B cell (primary cell): ENCODE data around the gene ASB7. TPM values are rescaled to one million over a fixed set of nuclear protein-coding genes. Genes with fewer than 3 reads are reported as not detected.

Experiments used
- ATAC-seq: fragments of 200-7000 bp; cut with Tn5 transposase; one replicate; pipeline ENCODE4 v1.10.0; 2021; ENCODE audit warnings: low read depth, mild to moderate bottlenecking, moderate number of reproducible peaks, moderate library complexity
- CTCF ChIA-PET: fragments of 350-600 bp; sonication (Branson Sonifier 250); formaldehyde crosslinking; loops from one replicate; lab custom pipeline; 2021; ENCODE audit warnings: antibody characterized with exemption, inconsistent platforms; lab: Charles Lee
- POLR2A ChIA-PET: fragments of 350-600 bp; sonication (Branson Sonifier 250); formaldehyde crosslinking; loops from one replicate; lab custom pipeline; 2021; ENCODE audit warnings: antibody characterized with exemption; lab: Charles Lee
- DNase-seq: peaks from one replicate; pipeline ENCODE4 v3.0.0; 2013
- H2AFZ ChIP-seq: 2 replicates; pipeline ENCODE4 v1.6.1; 2012; ENCODE audit warnings: mild to moderate bottlenecking, low read depth, low read length; ENCODE audit not compliant: insufficient read depth, poor library complexity, severe bottlenecking
- H3K27ac ChIP-seq, 2 donors: 1 replicate in 1 of 2; 2 replicates in 1 of 2; pipeline ENCODE4 v1.5.1; 2012 to 2013; ENCODE audit warnings: low read length in 2 of 2, mild to moderate bottlenecking in 2 of 2, moderate library complexity in 1 of 2
- H3K27me3 ChIP-seq, 4 experiments: fragments of 200-600 bp in 1 of 4; sonication (generic) in 1 of 4; replicated peaks in 1 of 4; 1 replicate in 2 of 4; 2 replicates in 2 of 4; pipeline versions ENCODE4 v1.6.1 to v1.7.0; 2013 to 2016; ENCODE audit warnings: low read length in 3 of 4, mild to moderate bottlenecking in 2 of 4, mixed read lengths in 1 of 4, moderate library complexity in 1 of 4; ENCODE audit not compliant: insufficient read depth in 4 of 4, control insufficient read depth in 3 of 4; ENCODE audit errors: control extremely low read depth in 1 of 4
- H3K36me3 ChIP-seq, 2 experiments: replicated peaks in 1 of 2; 1 replicate in 1 of 2; 2 replicates in 1 of 2; pipeline versions ENCODE4 v1.6.1 to v1.7.1; 2013; ENCODE audit warnings: low read length in 1 of 2; ENCODE audit not compliant: insufficient read depth in 2 of 2, control insufficient read depth in 1 of 2; ENCODE audit errors: control extremely low read depth in 1 of 2, extremely low read depth in 1 of 2
- H3K4me1 ChIP-seq, 2 donors: fragments of 200-600 bp in 1 of 2; sonication (generic) in 1 of 2; 1 replicate in 1 of 2; 2 replicates in 1 of 2; pipeline versions ENCODE4 v1.5.1 to v1.6.1; 2013 to 2017; ENCODE audit warnings: low read length in 2 of 2; ENCODE audit not compliant: control insufficient read depth in 2 of 2, insufficient read depth in 2 of 2
- H3K4me2 ChIP-seq: replicated peaks from 2 replicates; pipeline ENCODE3; 2012; ENCODE audit warnings: mild to moderate bottlenecking, low read depth, low read length; ENCODE audit not compliant: poor library complexity, severe bottlenecking
- H3K4me3 ChIP-seq, 5 experiments: fragments of 200-600 bp in 1 of 5; sonication (generic) in 1 of 5; 1 replicate in 3 of 5; 2 replicates in 2 of 5; pipeline versions ENCODE4 v1.5.1 to v1.7.0; 2011 to 2016; ENCODE audit warnings: low read length in 4 of 5, mild to moderate bottlenecking in 4 of 5, low read depth in 2 of 5, control low read depth in 1 of 5, moderate library complexity in 1 of 5; ENCODE audit not compliant: insufficient read depth in 1 of 5; ENCODE audit errors: control extremely low read depth in 1 of 5, extremely low read depth in 1 of 5
- H3K79me2 ChIP-seq: fragments of 200-600 bp; sonication (generic); one replicate; pipeline ENCODE4 v1.6.0; 2016; ENCODE audit warnings: low read length; ENCODE audit not compliant: control insufficient read depth, insufficient read depth
- H3K9ac ChIP-seq: fragments of 200-600 bp; sonication (generic); 2 replicates; pipeline ENCODE4 v1.6.1; 2017; ENCODE audit warnings: mild to moderate bottlenecking, low read length, moderate library complexity
- H3K9me3 ChIP-seq, 3 donors: one replicate each; pipeline versions ENCODE4 v1.6.1 to v1.7.1; 2013; ENCODE audit warnings: low read length in 2 of 3; ENCODE audit not compliant: control insufficient read depth in 2 of 3, insufficient read depth in 1 of 3; ENCODE audit errors: control extremely low read depth in 1 of 3
- H4K20me1 ChIP-seq: 2 replicates; pipeline ENCODE4 v1.6.0; 2012; ENCODE audit warnings: mild to moderate bottlenecking, low read length; ENCODE audit not compliant: insufficient read depth, control insufficient read depth, poor library complexity, severe bottlenecking
- H3K27ac Mint-ChIP-seq: one replicate; pipeline ENCODE4 v1.8.0; 2021; ENCODE audit warnings: mixed read lengths
- H3K27me3 Mint-ChIP-seq: one replicate; pipeline ENCODE4 v1.8.0; 2021; ENCODE audit warnings: mixed read lengths
- H3K4me1 Mint-ChIP-seq: one replicate; pipeline ENCODE4 v1.8.0; 2021; ENCODE audit warnings: mixed read lengths
- H3K4me3 Mint-ChIP-seq: one replicate; pipeline ENCODE4 v1.8.0; 2021; ENCODE audit warnings: mixed read lengths
- H3K9me3 Mint-ChIP-seq: one replicate; pipeline ENCODE4 v1.8.0; 2022; ENCODE audit warnings: mixed read lengths; ENCODE audit not compliant: insufficient read depth
- EZH2 ChIP-seq: IDR thresholded peaks from 2 replicates; pipeline ENCODE4 v1.6.1; 2012; ENCODE audit warnings: borderline replicate concordance, low read depth, mild to moderate bottlenecking, moderate library complexity, low read length; ENCODE audit not compliant: insufficient read depth, poor library complexity, severe bottlenecking
- WGBS: methylation state at CpG from one replicate; pipeline ENCODE4 v1.1.5; 2013; ENCODE audit warnings: missing lambda C conversion rate; ENCODE audit not compliant: insufficient coverage; 5-methylcytosine and 5-hydroxymethylcytosine counted together
- intact Hi-C: fragments of 100-400 bp; cut with micrococcal nuclease; formaldehyde crosslinking; loops from one replicate; pipeline ENCODE4 v1.10.0; 2022
- polyA plus RNA-seq: library from polyadenylated mRNA; depleted of rRNA; stranded (reverse); fragments of >200 nt; gene quantifications from 2 replicates; pipeline ENCODE4 v1.2.3, GENCODE V29; 2012
- total RNA-seq, 2 donors: library from RNA; stranded (reverse); fragments of 120-200 nt in 1 of 2; gene quantifications; 1 replicate in 1 of 2; 2 replicates in 1 of 2; pipeline versions ENCODE4 v1.2.3 to v1.2.4, GENCODE V29; 2013 to 2022
- TF ChIP-seq, protein P1 (sequence below): fragments of 200-600 bp; IDR thresholded peaks from one replicate; pipeline ENCODE4 v1.8.0; 2022; ENCODE audit warnings: antibody characterized with exemption, mild to moderate bottlenecking

Gene ASB7
- total and polyA plus RNA-seq, 2 donors (not counting 1 experiment from before 2014, with no cell fraction given), result 12.1 to 25.0 TPM

DNA sequence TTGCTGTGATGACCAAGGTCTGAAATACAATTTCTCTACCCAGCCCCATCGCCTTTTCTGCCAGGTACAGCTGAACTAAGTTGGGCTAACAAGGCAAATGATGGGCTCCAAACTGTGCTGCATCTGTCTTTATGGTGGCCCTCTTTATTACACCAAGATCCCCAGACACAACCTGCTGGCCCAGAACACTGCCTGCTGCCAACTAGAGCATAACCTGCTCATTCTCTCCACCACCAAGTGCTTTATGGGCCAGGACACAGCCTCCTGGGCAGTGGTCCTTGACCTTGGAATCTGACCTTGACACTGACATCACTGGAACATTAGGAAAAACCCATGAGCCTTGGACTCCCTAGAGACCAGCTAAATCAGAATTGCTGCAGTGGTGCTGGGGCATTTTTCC lies 3.7 kb upstream of the ASB7 start:
- H3K27me3 Mint-ChIP-seq, result no peaks in the 10 kb centered on the region
- Histone ChIP-seq H2AFZ (no peak overlapping the region), H3K4me2 (no peak overlapping the region), H3K27me3 (no peaks in the 10 kb centered on the region), H3K9me3 (no peaks in the 10 kb centered on the region), H3K4me3 (no peak overlapping the region), H3K4me1 (peaks cover 23 to 24% of the 10 kb centered on the region in 2 donors), H4K20me1 (no peaks in the 10 kb centered on the region), H3K9ac (no peak overlapping the region), H3K79me2 (peaks cover 85% of the 10 kb centered on the region), H3K36me3 (no peaks in the 10 kb centered on the region), H3K27ac (no peak overlapping the region)
- intact Hi-C loops, result no loop called here
- ChIA-PET CTCF (interaction anchor here (1.5 kb wide), 1 partner anchor 248 kb away, joined by 5 read pairs; no protein-coding TSS in a partner anchor), POLR2A (no interaction called here)
- H3K27ac Mint-ChIP-seq, result no peak overlapping the region
- TF ChIP-seq, protein P1, sequence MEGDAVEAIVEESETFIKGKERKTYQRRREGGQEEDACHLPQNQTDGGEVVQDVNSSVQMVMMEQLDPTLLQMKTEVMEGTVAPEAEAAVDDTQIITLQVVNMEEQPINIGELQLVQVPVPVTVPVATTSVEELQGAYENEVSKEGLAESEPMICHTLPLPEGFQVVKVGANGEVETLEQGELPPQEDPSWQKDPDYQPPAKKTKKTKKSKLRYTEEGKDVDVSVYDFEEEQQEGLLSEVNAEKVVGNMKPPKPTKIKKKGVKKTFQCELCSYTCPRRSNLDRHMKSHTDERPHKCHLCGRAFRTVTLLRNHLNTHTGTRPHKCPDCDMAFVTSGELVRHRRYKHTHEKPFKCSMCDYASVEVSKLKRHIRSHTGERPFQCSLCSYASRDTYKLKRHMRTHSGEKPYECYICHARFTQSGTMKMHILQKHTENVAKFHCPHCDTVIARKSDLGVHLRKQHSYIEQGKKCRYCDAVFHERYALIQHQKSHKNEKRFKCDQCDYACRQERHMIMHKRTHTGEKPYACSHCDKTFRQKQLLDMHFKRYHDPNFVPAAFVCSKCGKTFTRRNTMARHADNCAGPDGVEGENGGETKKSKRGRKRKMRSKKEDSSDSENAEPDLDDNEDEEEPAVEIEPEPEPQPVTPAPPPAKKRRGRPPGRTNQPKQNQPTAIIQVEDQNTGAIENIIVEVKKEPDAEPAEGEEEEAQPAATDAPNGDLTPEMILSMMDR, result no peak
- no peak for TF ChIP-seq EZH2
- no peak for DNase-seq
- no peaks in the 10 kb centered on the region for H3K9me3 Mint-ChIP-seq
- no peak for ATAC-seq
- peaks cover 41% of the 10 kb centered on the region for H3K4me1 Mint-ChIP-seq
- H3K4me3 Mint-ChIP-seq, result no peak overlapping the region
- 83% methylated on average over 1 of the region's 1 CpG for WGBS

DNA sequence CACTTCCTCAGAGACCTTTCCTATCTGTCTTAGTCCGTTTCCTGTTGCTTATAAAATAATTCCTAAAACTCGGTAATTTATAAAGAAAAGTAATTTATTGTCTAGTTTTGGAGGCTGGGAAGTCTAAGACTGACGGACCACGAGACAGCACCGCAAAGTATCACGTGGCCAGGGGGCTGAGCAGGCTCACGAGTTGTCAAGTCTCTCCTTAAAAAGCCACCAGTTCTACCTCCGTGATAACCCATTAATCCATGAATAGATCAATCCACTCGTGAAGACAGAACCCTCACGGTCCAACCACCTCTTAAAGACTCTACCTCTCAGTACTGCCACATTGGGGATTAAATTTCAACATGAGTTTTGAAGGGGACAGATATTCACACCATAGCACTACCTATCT lies 1.2 kb upstream of the ASB7 start:
- Histone ChIP-seq H3K27me3 (no peaks in the 10 kb centered on the region), H3K9me3 (no peaks in the 10 kb centered on the region), H3K27ac (peak overlapping the region in 1 of 2 donors; percentile 93), H3K36me3 (peaks cover 0 to 13% of the 10 kb centered on the region in 2 experiments), H4K20me1 (peaks cover 9% of the 10 kb centered on the region), H2AFZ (peak overlapping the region; percentile 87), H3K9ac (peak overlapping the region; percentile 91), H3K79me2 (peaks cover 86% of the 10 kb centered on the region), H3K4me3 (peak overlapping the region; percentile 67 to 95 (median 91)), H3K4me2 (peak overlapping the region; percentile 79), H3K4me1 (peaks cover 25 to 27% of the 10 kb centered on the region in 2 donors)
- H3K9me3 Mint-ChIP-seq, result no peaks in the 10 kb centered on the region
- whole genome bisulfite sequencing, result 0% methylated on average over 8 of the region's 10 CpGs
- intact Hi-C loops, result loop anchor here (2.0 to 5.0 kb wide), 4 partner anchors 28 to 1954 kb away; partner anchors contain the start of genes IGF1R and LYSMD4
- CTCF ChIA-PET, result interaction anchor here (1.1 to 1.6 kb wide), 2 partner anchors 406 to 673 kb away, joined by 4 read pairs; no protein-coding TSS in a partner anchor
- H3K27ac Mint-ChIP-seq, result no peak overlapping the region
- no peak for ATAC-seq
- H3K27me3 Mint-ChIP-seq, result no peaks in the 10 kb centered on the region
- TF ChIP-seq, protein P1, result no peak
- no peak for TF ChIP-seq EZH2
- peak; percentile 57 for DNase-seq
- POLR2A ChIA-PET, result no interaction called here
- H3K4me1 Mint-ChIP-seq, result peaks cover 50% of the 10 kb centered on the region
- H3K4me3 Mint-ChIP-seq, result no peak overlapping the region
